Activated naive CD8-positive, alpha-beta T cell treated with anti-CD3 and anti-CD28 coated beads, Interleukin-2, amount 50 U/mL, for 16 hours (primary cell): ENCODE data around the gene JUND.

Source experiments
- DNase-seq: peaks from one replicate; pipeline ENCODE4 v3.0.0-alpha.2; 2020; ENCODE audit warnings: low read depth, low spot score

JUND gene

DNA sequence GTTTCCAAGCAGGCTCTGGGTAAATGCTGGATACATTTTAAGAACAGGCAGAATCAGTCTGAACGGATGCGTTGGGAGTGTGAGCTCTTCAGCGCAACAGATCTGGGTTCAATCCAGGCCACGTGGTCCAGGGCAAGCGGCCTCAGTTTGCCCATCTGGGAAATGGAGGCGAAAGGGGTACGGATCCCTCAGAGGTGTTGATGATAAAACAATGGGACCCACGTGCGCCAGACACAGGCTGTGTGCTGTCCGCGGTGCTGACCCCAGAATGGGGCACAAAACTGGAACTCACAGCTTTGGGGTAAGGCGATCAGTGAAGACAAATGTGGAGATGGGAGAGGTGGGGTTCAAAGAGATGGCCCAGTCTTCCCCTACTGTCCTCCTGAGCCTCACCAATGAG lies 42.1 kb downstream of the JUND start:
- no peak for DNase-seq

DNA sequence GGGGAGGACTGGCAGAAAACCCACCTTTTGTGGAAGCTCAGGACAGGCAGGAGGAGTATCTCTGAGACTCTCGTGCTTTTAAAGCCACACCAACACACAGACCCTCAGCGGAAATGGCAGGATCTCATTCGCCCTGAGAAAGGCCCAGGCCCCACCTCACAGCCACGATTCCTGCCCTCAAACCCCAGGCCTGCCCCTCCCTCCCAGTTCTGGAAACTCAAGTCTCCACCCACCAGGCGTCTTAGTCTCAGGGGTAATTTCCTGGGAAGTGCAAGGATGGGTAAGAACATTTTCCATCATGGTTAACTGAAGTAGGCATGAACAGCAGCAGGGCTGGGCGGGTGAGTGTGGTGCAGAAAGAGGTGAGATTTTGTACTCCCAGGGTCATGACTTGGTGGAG lies 47.2 kb downstream of the JUND start:
- no peak for DNase-seq

- no peak for DNase-seq
Observed at GRCh38 chr19:18233224-18233825, 48.1 kb downstream of the JUND start.

- DNase-seq = no peak
Observed at GRCh38 chr19:18232540-18233223, 48.7 kb downstream of the JUND start.

DNA sequence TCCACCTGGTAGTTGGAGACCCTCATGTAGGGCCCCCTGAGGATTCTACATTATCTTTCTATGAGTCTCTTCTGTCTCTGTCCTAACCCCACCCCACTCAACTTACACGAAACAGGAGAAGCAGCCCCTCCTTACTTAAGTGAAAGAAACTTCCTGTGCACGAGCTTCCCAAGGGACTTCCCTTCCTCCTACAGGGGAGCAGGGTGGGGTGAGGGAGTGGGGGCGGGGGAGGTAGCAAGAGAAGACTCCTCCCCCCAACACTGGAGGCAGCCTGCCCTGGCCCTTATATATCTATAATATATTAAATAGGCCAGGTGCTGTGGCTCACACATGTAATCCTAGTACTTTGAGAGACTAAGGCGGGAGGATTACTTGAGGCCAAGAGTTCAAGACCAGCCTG lies 49.6 kb downstream of the JUND start:
- no peak for DNase-seq

DNA sequence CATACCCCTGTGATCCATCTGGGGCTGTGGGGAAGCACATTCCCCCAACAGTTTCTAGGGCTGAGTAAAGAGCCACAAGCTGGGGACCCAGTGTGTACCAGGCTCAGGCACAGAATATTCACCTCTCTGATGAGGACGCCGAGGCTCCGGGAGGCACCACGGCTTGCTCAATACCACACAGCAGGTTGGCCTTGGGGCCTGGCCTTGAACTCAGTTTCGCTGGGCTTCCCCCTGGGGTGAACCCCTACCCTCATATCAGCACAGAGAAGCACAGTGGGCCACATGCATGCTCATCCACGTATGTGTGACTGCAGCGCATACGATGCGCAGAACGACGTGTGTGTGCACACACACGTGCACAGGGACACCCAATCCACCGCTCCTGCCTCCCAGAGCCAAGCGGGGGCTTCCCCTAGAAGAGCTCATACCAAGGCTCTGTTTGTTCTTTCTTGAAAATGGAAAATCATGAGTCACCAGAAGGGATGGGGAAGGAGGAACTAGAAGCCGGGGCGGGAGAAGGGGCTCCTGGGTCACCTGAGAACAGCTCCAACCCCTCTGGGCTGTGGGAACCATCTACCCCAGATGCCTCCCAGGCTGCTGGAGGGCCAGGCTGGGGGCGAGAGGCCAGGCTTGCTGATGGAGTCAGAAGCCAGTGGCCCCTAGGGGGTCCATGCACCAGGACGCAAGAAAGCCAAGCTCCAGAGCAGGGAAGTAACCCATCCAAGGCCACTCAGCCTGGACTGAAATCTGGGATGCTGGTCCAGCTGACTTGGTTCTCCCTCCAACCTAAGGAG lies 50.3 kb downstream of the JUND start:
- DNase-seq = no peak

DNA sequence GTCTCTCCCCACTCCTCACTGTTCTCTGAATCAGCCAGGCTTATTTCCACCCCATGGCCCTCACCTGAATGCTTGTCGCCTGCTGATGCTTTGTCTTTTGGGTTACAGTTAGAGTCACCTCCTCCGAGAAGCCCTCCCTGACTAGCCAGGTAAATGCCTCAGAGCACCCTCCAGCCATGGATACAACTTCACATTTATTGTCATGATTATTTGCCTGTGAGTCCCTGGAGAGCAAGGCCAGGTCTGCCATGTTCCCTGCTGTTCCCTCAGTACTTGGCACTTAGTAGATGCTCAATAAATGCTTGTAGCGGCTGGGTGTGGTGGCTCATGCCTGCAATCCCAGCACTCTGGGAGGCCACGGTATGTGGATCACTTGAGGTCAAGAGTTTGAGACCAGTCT lies 51.5 kb downstream of the JUND start:
- DNase-seq = no peak
